Measurements from ENCODE around the gene UBE2Q1.

- no peak for TF ChIP-seq CTCF (IDR thresholded peaks at IDR 0.05; ENCODE audit: borderline replicate concordance, extremely low read depth, low read length, poor library complexity, severe bottlenecking)
- TF ChIP-seq EZH2 (IDR thresholded peaks at IDR 0.05; ENCODE audit: borderline replicate concordance, low read depth, low read length, severe bottlenecking) = no peak
Observed at GRCh38 chr1:154583773-154584172, 25.3 kb upstream of the UBE2Q1 start.
